Neural cell (in vitro differentiated cells): Measurements from ENCODE around the gene SLC26A11.

Experiments used
- EZH2 ChIP-seq: fragments of 200-600, 300-800 bp; shearing (Covaris generic), sonication (generic); IDR thresholded peaks from 2 replicates; pipeline ENCODE4 v1.6.1; 2014; ENCODE audit warnings: antibody characterized with exemption, low read length, borderline replicate concordance, mild to moderate bottlenecking; ENCODE audit not compliant: insufficient read depth, poor library complexity, severe bottlenecking
- MXI1 ChIP-seq: fragments of 450-650 bp; conservative IDR thresholded peaks from 2 replicates; pipeline ENCODE4 v1.6.1; 2014; ENCODE audit warnings: antibody characterized with exemption, mild to moderate bottlenecking; ENCODE audit not compliant: poor library complexity, severe bottlenecking
- POLR2AphosphoS5 ChIP-seq: IDR thresholded peaks from 2 replicates; pipeline ENCODE4 v1.6.1; 2012
- TF ChIP-seq, protein P1 (sequence below): fragments of 450-650 bp; IDR thresholded peaks from 2 replicates; pipeline ENCODE4 v1.5.1; 2014; ENCODE audit warnings: antibody characterized with exemption, mild to moderate bottlenecking, moderate library complexity; ENCODE audit not compliant: poor library complexity, severe bottlenecking
- TF ChIP-seq, protein P2 (sequence below): IDR thresholded peaks from 2 replicates; pipeline ENCODE4 v1.6.1; 2012; ENCODE audit warnings: borderline replicate concordance

DNA sequence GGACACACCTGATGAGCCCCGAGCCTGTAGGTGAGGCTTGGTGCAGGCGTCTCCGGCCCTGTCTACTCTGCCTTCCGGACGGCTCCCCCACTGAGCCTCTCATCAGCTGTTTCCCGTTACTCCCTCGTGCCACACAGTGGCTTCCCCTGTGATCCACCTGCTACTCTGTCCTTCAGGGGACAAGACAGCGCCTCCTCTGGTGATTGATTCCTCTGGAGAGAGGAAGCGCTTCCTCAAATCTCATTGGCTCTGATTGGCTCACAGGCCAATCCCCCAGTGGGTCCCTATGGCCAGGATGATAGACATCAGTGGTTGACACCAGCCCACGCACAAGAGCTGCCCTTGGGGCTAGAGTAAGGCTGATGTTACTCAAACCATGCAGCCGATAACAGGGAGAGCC, 64.4 kb downstream of the SLC26A11 start:
- TF ChIP-seq MXI1 (no peak), POLR2AphosphoS5 (no peak), EZH2 (no peak)
- TF ChIP-seq, protein P1, sequence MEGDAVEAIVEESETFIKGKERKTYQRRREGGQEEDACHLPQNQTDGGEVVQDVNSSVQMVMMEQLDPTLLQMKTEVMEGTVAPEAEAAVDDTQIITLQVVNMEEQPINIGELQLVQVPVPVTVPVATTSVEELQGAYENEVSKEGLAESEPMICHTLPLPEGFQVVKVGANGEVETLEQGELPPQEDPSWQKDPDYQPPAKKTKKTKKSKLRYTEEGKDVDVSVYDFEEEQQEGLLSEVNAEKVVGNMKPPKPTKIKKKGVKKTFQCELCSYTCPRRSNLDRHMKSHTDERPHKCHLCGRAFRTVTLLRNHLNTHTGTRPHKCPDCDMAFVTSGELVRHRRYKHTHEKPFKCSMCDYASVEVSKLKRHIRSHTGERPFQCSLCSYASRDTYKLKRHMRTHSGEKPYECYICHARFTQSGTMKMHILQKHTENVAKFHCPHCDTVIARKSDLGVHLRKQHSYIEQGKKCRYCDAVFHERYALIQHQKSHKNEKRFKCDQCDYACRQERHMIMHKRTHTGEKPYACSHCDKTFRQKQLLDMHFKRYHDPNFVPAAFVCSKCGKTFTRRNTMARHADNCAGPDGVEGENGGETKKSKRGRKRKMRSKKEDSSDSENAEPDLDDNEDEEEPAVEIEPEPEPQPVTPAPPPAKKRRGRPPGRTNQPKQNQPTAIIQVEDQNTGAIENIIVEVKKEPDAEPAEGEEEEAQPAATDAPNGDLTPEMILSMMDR, result no peak
- TF ChIP-seq, protein P2, sequence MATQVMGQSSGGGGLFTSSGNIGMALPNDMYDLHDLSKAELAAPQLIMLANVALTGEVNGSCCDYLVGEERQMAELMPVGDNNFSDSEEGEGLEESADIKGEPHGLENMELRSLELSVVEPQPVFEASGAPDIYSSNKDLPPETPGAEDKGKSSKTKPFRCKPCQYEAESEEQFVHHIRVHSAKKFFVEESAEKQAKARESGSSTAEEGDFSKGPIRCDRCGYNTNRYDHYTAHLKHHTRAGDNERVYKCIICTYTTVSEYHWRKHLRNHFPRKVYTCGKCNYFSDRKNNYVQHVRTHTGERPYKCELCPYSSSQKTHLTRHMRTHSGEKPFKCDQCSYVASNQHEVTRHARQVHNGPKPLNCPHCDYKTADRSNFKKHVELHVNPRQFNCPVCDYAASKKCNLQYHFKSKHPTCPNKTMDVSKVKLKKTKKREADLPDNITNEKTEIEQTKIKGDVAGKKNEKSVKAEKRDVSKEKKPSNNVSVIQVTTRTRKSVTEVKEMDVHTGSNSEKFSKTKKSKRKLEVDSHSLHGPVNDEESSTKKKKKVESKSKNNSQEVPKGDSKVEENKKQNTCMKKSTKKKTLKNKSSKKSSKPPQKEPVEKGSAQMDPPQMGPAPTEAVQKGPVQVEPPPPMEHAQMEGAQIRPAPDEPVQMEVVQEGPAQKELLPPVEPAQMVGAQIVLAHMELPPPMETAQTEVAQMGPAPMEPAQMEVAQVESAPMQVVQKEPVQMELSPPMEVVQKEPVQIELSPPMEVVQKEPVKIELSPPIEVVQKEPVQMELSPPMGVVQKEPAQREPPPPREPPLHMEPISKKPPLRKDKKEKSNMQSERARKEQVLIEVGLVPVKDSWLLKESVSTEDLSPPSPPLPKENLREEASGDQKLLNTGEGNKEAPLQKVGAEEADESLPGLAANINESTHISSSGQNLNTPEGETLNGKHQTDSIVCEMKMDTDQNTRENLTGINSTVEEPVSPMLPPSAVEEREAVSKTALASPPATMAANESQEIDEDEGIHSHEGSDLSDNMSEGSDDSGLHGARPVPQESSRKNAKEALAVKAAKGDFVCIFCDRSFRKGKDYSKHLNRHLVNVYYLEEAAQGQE, result no peak
